ENCODE measurements around the gene DGKG. TPM values are rescaled to one million over a fixed set of nuclear protein-coding genes. Genes with fewer than 3 reads are reported as not detected.

The DGKG gene
- total and polyA plus RNA-seq, 9 of the 15 experiments (the other 6 are each of a cell fraction or from before 2014, with no cell fraction given), result 0.01 to 0.36 (median 0.15) TPM

GRCh38 chr3:186362988-186363387, 954 bp upstream of the DGKG start:
- ATAC-seq (no peak), DNase-seq (ENCODE audit: extremely low read depth in 1 of 4, low spot score in 3 of 4) (no peak), FAIRE-seq (no peak)
- intact Hi-C loops (cut with micrococcal nuclease), result no loop called here
- no peaks in the 10 kb centered on the region for H3K79me2 ChIP-seq (ENCODE audit: control insufficient read depth, insufficient read depth, low read length)
- H3K9ac ChIP-seq (ENCODE audit: insufficient read depth in 1 of 2, low read depth in 2 of 2, low read length in 2 of 2), result no peak overlapping the region
- no peak overlapping the region for H3K27ac ChIP-seq (ENCODE audit: extremely low read depth, low read depth, low read length)
- no peaks in the 10 kb centered on the region for H4K20me1 ChIP-seq (replicated peaks; ENCODE audit: control insufficient read depth, insufficient read depth, low read length)
- no peaks in the 10 kb centered on the region for H3K9me3 ChIP-seq (replicated peaks; ENCODE audit: control insufficient read depth, insufficient read depth, low read depth, low read length)
- no TSS peak for BruUV-seq (replicated peaks)
- H3K4me1 ChIP-seq (replicated peaks in 1 of 2; ENCODE audit: control insufficient read depth in 2 of 2, insufficient read depth in 2 of 2, low read length in 2 of 2), result peaks cover 0 to 9% of the 10 kb centered on the region in 2 experiments; a peak in 3 of 5 replicates
- CTCF ChIA-PET (ENCODE audit: low intra/inter-chr PET ratio), result no interaction called here
- H2AFZ ChIP-seq (ENCODE audit: low read depth, low read length), result no peak overlapping the region
- POLR2A ChIA-PET, result no interaction called here
- H3K36me3 ChIP-seq (ENCODE audit: control insufficient read depth, insufficient read depth, low read length), result no peaks in the 10 kb centered on the region
- no peak overlapping the region for H3K4me2 ChIP-seq (ENCODE audit: insufficient read depth, low read length)
- no peaks in the 10 kb centered on the region for H3K9me1 ChIP-seq (ENCODE audit: control insufficient read depth, insufficient read depth, low read length)
- in situ Hi-C loops (cut with MboI), result no loop called here
- H3K4me3 ChIP-seq, result no peak overlapping the region
- no peak for TF ChIP-seq ZMIZ1 (IDR thresholded peaks at IDR 0.05; ENCODE audit: low read depth in 2 of 2, low read length in 2 of 2)
- no peak for TF ChIP-seq SIRT6 (IDR thresholded peaks at IDR 0.05; ENCODE audit: low read depth, low read length)
- TF ChIP-seq JUNB (CRISPR knock-in tag; conservative IDR thresholded peaks at IDR 0.05), result no peak
- peaks cover 27 to 56% of the 10 kb centered on the region in 2 experiments; a peak in 4 of 5 replicates for H3K27me3 ChIP-seq (ENCODE audit: control insufficient read depth in 2 of 2, insufficient read depth in 2 of 2, low read length in 2 of 2)
- 3% methylated on average over 10 of the region's 10 CpGs for WGBS (ENCODE audit: insufficient coverage, low coverage, missing lambda C conversion rate)
